Measurements from ENCODE around the gene POPDC2.

Gene POPDC2

DNA sequence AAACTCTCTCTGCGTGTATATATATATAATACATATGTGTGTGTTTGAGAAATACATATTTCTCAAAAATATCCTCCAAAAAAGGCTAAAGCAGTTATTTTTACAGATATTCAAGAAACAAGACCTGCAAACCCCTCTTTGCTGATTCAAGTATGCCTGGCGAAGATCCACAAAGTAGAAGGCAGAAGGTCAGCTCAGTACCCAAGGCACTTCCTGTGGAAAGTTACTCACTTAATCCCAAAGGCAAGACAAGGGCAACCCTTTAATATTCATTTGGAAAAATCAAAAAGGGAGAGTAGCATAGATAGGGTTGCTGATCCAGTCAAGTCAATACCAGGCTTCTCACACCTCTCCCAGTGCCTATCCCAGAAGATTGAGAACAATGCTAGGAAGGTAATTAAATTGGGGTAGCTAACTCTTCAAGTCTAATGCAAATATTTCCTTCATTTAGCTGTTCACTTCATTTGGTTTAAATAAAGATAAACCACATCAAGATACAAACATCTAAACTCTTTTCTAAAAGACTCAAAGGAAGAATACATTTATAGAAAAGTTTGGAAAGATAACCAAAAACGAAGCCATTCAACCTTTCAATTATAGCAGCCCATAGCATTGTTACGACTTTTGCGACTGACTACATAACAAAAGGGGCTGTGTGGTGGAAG is 9.6 kb upstream of the POPDC2 start:
- DNase-seq, result no peak

DNA sequence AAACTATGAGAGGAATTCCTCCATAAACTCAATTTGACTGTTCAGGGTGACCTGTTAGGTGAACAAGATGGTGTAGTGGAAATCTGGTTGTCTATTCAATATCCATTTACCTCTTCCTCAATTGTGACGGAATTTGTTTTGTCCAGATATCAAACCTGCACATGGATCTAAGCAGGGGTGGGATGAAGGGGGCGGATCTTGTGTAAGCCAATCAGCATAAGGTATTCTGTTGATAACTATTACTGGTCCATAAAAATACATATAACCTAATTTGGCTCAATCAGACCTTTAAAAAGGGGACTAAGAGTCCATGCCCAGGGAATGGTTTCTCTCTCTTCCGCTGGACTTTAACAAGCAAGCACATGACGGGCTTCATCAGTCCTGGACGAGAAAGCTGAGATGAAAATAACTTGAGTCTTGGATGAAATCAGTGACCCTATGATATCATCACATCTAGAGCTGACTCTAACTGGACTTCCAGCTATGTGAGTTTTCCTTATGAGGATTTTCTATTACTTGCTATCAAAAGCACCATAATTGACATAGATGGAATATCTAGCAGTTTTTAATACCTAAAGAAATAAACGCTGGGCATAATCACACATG is 5.7 kb upstream of the POPDC2 start:
- DNase-seq, result no peak

DNA sequence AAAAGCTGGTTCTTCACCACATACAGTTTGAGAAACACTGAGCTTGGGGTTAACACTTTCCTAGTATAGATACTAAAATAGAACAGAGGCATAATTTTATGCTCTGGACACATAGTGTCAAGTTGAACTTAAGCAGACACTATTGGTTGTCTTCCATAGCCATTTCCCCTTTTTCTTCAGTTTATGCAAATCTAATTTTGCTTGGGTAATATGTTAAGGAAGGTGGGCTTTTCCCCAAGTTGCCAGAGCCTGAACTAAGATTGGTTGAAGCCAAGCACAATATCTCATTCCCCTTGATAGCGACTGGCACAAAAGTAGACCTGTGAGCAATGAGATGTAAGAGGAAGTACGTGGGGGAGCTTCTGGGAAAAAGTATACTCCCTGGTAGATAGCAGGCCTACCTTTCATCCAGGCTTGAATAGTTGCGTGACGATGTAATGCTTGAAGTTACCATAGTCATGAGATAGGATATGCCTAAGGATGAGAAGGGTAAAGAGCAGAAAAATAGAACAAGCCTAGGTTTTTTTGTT is 4.5 kb upstream of the POPDC2 start:
- DNase-seq, result no peak

DNA sequence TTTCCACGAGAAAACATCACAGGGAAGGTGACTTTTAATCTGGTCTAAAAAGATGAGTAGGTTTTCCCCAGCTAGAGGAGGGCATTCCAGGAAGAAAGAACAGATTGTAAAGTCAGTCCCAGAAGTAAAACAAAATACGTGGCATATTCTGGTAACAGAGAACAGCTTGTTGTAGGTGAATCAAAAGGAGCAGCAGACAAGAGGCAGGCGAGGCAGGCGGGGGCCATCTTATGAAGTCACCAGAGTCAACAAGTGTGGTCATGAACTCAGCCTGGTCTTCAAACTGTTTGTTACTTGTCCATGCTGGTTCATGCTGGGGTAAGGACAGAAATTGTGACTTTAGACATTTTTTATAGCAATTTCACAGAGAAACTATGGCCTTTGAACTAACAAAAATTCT is 4.0 kb upstream of the POPDC2 start:
- DNase-seq, result no peak

DNA sequence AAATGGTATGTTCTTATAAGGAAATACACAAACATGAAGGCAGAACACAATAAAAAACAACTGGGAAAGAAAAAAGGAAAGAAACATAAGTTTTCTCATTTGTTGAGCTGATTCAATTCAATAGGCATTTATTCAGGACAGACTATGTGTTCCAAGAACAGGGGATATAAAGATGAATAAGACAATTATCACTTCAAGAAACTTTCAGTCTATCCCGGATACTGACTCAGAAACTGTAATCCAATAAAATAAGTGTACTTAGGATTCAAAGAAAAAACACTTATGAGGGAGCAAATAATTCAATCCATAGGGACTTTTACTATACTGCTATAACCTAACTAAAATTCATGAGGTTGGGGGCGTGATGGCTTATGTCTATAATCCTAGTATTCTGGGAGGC is 3.5 kb upstream of the POPDC2 start:
- no peak for DNase-seq

DNA sequence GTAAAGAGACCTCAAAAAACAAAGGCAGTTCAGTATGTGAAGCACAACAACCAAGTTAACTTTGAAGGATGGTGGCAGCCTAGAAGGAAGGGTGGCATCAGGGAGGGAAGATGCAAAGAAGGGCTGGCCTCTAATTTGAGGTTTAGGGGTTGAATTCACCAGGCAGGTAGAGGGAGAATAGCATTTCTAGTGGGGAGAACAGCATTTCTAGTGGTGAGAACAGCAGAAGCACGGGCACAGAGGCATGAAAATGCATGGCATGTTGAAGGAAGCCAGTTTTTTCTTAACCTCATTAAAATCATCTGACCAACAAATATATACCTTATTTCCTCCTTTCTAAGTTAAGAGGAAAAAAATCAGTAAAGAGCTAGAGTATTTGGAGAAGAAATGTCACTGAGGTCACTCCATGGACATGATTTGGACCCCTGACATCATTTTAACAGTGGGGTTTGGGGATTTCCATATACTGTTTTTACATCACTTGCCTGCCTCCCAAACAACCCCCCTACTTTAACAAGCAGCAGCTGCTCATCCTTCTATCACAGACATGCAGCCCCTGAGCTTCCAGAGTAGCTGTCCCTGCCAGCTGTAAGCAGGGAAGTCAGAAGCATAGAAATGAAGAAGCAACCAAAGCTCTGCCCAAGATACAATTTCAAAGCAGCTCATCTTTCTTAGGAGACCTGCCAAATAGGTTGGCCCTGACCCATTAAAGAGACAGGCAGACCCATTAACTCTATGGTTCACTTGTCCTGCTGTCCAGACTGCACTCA is 2.4 kb upstream of the POPDC2 start:
- DNase-seq, result no peak

DNA sequence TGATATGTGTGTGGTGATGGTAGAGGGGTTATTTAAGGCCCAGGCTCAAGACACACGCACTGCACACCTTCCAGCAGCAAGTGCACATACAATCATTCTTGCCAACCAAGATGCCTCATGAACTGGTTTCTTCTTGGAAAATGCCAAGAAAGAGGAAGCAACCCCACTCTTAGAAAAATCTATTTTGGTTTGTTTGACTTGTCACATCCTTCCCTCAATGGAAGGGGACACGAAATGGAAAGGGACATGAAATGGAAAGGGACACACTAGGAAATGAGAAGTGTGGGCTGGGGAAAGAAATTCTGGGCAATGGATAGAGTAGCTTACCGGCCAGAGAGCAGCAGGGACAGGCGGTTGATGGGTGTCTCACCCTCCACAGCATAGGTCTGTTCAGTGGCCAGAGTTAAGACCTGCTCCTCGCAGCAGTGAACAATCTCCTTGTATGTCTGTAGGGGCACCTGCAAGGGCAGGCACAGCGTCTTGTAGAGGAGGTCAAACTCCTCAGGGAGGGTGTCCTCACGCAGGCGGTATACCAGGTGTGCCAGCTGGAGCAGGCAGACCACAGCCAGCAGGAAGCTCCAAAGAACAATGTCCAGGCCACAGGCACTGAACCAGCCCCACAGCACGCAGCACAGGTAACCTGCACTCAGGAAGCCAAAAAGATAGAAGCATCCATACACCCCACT is 640 bp downstream of the POPDC2 start:
- DNase-seq, result no peak

DNA sequence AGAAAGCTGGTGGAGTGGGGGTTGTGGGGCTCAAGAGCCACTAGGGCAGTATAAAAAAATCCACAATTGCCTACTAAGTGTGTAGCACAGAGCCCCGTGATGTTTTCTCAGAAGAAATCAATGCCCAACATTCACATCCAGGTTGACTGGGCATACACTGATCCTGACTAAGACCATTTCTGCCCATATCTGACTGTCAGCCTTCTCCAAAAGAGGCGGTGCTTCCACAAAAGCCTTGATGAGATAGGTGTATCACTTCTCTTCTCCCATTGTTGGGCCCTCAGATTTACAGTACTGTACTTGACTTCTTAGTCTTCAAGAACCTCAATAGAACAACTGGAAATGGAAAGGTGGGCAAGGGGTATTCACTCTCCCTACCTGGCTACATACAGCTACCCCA is 1.4 kb downstream of the POPDC2 start:
- no peak for DNase-seq

DNA sequence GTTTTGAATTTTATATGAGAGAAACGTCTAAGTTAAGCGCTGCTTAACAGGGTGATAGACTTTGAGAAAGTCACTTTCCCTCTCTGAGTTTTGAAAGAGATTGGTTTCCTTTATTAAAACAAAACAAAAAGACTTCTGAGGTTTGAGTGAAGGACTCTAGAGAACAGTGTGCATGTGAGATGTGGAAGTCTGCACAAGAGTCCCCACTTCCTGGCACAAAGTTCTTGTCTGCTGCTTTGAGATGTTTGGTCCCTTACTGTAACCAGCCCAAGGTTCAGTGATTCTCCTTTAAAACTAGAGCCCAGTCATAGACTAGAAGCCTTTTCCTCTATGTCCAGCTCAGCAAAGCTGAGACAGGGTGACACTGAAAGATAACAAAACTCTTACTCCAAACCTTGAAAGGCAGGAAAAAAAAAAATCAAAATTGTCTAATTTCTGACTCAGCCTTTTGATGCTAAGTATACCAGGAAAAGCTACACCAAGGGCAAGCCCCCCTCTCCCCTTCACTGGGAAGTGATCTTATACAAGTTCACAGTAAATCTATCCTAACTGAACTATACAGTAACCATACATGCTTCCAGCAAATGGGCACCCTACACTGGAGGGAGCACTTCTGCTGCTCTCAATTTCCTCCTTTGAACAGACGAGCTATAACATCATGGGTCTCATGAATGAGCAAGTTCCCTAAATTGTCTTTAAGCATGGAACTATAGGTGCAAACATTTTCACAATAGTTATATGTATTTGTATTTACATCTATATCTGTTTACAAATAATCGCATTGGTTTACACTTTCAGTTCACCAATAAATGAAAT is 2.3 kb downstream of the POPDC2 start:
- no peak for DNase-seq

DNA sequence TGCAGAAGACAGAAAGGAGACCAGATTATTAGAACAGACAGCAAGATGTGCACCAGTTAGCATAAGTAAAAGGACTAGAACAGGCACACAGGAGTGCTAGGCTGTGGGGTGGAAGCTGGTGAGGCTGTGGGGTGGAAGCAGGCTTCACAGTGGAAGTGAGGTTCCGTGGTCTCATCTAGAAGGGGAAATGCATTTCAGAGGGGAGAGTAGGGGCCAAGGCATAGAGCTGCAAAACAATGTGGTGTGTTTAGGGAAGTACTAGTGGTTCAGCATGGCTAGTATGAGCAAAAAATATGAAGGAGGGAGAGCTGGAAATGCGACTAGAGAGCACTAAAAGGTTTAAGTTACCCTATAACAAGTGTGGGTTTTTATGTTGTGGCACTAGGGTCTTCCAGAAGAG is 6.5 kb downstream of the POPDC2 start:
- DNase-seq, result no peak

DNA sequence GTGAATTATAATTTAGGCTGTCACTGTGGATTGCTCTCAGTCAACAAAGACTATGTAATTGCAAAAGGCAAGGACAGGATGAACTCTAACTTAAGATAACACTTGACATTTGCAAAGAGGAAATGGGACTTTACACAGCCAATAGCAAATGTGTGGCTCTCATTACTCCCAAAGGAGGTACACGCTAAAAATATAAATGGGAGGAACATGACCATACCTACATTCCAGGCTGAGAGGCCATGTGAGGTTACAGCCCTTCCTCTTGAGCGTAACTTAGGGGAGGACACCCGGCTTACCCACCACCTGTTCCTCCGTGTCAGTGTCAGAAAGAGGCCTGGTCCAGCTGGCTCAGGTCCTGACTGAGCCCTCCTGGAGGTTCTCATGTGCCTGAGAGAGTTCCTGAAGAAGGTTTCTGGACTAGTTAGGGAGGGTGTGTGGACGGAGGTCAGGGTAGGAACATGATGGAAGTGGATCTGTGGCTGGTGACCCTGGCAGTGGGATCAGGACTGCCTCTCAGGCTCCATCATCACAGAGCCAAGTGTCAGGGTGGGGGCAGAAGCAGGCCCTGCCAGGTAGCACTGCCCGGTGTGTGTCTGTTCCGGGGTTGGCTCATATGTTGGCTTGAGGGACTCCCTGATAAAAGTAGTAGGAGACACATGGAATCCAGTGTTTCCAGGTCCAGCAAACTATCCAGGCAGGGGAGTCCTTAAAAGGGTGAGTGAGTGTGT is 7.9 kb downstream of the POPDC2 start:
- DNase-seq, result no peak

DNA sequence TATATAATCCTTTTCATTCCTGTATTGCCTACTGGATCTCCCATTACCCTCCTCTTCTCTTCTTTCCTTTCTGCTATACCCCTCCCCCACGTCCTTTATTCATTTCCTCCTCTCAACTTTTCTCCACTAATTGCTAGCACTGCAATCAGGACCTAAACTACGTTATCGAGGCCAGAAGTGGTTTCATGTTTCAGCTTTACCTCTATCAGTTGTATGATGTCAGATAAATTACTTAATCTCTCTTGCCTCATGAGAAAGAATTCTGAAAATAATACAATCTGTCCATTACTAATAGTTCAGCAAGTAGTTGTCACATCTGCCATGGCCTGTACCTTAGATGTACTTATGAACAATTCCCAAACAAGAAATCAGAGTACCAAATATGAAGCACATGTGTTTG is 10.6 kb downstream of the POPDC2 start:
- DNase-seq, result no peak

DNA sequence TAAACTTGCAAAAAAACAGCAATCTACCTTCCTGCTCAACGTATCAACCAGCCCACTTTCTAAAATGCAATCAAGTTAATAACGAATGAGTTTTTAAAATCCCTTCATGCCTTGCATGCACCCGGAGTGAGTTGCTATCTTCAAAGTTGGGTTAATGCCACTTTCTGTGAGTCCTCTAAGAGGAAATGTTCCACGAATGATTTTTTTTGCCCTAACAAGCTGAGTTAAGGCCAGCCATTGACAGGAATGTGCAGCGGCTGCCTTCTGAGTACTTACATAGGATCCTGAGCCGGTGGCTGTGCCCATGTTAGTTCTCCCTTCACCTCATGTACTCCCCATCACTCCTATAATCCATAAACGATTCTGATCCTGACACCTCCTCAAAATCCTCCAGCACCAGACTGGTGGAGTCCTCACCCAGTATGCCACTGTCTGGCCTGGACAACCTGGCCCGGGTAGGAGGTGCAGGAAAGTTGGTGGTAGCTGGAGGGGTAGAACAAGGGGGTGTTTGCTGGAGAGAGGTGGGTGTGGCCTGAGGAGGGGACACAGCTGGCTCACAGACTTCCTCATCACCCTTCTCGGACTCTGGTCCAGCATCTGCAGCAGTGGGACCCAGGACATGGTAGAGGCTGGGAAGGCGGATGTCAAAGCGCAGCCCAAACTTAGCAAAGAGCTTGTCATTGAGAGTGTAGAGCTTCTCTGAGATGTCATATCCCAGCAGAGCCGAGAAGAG is 12.4 kb downstream of the POPDC2 start:
- DNase-seq, result no peak

DNA sequence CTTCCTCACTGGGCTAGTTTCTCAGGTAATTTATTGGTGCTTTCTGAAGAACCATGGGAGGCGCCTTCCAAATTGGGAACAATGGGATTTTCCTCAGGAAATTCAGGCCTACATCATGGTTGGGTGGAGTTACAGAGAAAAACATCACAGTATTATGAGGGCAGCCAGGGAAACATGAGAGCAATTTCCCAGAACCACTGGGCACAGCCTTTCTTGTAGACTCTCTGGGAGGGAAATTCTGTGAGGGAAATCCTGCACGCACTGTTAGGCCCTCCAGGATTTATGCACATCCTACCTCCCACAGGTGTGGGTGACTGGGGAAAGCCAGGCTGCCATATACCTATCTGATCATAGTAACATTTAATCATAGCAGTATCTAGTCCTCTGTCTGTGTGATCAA is 13.2 kb downstream of the POPDC2 start:
- DNase-seq, result no peak

DNA sequence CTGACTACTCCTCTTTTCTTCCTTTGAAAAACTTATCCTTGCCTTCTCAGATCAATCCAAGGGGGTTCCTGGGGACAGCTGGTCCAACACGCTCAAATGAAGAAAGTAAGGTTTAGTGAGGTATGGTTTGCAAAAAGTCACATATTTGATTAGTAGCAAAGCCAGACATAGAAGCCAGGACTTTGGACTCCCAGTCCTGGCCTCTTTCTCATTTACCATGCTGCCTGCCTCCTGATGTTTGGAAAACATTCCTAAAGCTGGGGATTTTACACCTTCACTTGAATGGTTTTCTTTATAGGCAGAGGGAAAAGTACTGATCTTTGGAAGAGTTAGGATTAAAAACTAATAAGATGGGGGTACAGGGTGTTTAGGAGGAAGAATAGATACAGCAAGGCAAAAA is 14.6 kb downstream of the POPDC2 start:
- DNase-seq, result no peak

DNA sequence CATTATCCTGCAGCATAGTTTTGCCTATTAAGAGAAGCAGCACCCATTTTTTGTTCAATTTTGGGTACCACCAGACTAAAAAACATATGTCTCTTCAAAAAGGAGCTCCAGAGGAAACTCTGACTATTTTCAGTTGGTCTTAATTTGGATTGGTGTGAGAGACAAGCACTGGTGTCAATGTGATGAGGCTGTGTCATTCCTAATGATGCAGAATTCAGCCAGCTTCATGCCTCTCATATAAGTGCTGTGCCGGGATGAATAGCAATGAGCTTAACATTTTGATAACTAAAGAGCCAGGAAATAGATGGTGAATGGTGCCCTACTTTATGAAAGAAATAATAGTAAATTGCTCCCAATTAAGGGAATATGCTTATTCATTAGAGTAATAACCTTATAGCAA is 15.9 kb downstream of the POPDC2 start:
- DNase-seq, result no peak

DNA sequence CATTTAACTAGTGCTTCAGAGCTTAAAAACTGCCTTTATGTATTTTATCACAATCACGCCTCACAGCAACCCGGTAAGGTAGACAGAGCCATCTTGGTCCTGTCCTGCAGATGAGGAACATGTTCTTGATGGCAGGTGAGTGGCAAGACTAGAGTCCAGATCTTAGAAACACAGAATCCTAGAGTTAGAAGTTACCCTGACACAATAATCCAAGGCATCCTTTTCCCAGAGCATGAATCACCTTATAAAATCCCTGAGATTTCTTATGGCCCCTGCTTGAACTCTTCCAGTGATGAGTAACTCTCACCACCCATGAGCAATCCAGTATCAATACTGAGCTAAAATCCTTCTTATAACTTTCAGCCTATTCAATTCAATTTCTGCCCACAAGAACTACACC is 16.9 kb downstream of the POPDC2 start:
- no peak for DNase-seq

DNA sequence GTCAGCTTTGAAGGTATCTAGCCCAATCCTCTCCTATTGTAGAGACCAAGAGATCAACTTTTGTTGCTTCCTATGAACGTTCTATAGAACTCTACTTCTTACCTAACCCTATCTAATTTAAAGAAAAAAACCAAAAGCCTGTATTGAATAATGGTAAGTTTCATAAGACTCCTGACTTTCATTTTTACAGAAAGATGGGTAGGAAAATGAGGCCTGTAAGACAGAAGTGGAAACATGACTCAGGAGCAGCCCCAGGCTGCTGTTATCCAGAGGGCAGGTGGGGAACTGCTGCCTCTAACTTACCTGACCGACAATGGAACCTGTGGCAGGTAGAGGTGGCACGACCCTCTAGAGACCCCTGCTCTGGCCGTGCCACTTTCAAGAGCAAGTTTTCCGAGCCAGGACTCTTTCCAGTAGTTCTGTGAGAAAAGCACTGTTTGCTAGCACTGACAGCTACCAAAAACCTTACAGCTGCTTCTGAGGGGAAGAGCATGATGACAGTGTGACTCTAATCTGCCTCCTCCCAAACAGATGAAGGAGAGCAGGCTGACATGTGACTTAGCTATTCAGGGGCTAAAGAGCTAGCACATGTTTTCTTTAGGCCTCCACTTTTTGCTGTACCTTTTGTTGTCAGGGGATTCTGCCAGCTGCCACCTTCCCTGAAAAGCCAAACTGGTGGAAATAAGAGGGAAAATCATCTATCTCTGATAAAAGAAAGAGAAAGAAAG is 17.5 kb downstream of the POPDC2 start:
- no peak for DNase-seq

DNA sequence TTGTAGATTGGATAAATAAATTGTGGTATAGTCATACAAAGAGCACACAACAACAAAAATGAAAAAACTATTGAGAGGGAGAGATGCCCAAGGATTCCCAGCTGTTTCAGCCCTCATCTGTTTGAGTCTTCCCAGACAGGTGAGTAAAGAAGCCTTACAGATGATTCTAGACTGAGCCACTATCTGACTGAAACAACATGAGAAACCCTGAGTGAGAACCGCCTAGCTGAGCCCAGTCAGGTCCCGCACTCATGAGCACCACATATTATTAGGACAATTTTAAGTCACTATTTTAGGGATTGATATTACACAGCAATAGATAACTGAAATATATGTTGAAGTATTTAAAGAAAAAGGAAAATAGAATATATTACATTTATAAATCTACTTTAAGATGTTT is 19.0 kb downstream of the POPDC2 start:
- DNase-seq, result no peak

Measured in CD4-positive, alpha-beta T cell treated with Interleukin-15 for 1 hour (primary cell).